Neural progenitor cell (in vitro differentiated cells): ENCODE measurements around the gene TAS2R60.

Experiments used
- EZH2 ChIP-seq: fragments of 200-600 bp; sonication (generic); IDR thresholded peaks from 2 replicates; pipeline ENCODE4 v1.6.1; 2017; ENCODE audit warnings: antibody characterized with exemption, mild to moderate bottlenecking, moderate library complexity
- TF ChIP-seq, protein P1 (sequence below): fragments of 200-600 bp; sonication (generic); IDR thresholded peaks from 2 replicates; pipeline ENCODE4 v1.5.1; 2017; ENCODE audit warnings: antibody characterized with exemption, mild to moderate bottlenecking

- TF ChIP-seq, protein P1, sequence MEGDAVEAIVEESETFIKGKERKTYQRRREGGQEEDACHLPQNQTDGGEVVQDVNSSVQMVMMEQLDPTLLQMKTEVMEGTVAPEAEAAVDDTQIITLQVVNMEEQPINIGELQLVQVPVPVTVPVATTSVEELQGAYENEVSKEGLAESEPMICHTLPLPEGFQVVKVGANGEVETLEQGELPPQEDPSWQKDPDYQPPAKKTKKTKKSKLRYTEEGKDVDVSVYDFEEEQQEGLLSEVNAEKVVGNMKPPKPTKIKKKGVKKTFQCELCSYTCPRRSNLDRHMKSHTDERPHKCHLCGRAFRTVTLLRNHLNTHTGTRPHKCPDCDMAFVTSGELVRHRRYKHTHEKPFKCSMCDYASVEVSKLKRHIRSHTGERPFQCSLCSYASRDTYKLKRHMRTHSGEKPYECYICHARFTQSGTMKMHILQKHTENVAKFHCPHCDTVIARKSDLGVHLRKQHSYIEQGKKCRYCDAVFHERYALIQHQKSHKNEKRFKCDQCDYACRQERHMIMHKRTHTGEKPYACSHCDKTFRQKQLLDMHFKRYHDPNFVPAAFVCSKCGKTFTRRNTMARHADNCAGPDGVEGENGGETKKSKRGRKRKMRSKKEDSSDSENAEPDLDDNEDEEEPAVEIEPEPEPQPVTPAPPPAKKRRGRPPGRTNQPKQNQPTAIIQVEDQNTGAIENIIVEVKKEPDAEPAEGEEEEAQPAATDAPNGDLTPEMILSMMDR: no peak
- no peak for TF ChIP-seq EZH2
Measured at GRCh38 chr7:143405173-143406001, 37.9 kb upstream of the TAS2R60 start.
